ENCODE results near the gene NAP1L4. TPM values are rescaled to one million over a fixed set of nuclear protein-coding genes. Genes with fewer than 3 reads are reported as not detected.

Gene NAP1L4
- total RNA-seq, 1 experiment from 2014 or later: 189 TPM

DNA sequence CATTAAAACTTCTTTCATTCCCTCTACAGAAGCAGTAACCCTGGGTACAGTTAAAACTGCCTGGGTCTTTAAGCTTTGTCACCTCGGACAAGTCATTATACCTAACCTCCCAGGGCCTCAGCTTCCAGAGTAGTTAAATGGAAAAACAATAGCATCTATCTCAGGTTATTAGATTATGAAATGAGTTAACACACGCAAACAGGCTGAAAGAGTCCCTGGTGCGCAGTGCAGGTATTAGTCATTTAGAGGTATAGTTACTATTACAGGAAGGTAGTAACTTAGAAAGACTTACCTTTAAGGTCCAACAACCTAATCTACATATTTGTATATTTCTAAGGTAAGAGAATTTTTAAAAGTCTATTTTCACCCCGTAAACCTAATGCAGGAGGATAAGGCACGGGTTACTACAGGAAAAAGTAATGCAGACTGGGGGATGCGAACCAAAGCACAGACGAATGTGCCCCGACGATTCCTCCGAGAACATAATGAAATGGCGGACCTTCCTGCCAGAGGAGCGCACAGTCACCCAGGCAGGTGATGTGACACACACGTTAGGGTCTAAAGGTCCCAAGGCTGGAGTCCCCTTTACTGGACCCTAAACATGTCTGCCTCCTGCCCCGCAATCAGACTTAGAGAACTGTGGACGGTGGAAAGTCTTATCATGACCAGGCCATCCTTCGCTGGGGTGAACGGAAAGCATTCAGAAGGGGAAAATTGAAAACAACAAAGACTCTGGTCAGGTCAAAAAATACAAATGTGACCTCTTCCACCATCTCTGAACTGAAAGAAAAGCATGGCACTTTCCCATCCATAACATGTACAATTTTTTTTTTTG is 1.3 kb downstream of the NAP1L4 start (continued):
- TF ChIP-seq, protein P1, sequence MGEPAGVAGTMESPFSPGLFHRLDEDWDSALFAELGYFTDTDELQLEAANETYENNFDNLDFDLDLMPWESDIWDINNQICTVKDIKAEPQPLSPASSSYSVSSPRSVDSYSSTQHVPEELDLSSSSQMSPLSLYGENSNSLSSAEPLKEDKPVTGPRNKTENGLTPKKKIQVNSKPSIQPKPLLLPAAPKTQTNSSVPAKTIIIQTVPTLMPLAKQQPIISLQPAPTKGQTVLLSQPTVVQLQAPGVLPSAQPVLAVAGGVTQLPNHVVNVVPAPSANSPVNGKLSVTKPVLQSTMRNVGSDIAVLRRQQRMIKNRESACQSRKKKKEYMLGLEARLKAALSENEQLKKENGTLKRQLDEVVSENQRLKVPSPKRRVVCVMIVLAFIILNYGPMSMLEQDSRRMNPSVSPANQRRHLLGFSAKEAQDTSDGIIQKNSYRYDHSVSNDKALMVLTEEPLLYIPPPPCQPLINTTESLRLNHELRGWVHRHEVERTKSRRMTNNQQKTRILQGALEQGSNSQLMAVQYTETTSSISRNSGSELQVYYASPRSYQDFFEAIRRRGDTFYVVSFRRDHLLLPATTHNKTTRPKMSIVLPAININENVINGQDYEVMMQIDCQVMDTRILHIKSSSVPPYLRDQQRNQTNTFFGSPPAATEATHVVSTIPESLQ (CRISPR knock-in tag; IDR thresholded peaks at IDR 0.05): no peak
- TF ChIP-seq ZSCAN18 (CRISPR knock-in tag; IDR thresholded peaks at IDR 0.05) (no peak), ZNF219 (CRISPR knock-in tag; IDR thresholded peaks at IDR 0.05; ENCODE audit: borderline replicate concordance) (no peak), TP53 (CRISPR knock-in tag; IDR thresholded peaks at IDR 0.05) (no peak), TEAD4 (CRISPR knock-in tag; IDR thresholded peaks at IDR 0.05) (no peak), ELF4 (CRISPR knock-in tag; IDR thresholded peaks at IDR 0.05; ENCODE audit: low read depth) (no peak)

DNA sequence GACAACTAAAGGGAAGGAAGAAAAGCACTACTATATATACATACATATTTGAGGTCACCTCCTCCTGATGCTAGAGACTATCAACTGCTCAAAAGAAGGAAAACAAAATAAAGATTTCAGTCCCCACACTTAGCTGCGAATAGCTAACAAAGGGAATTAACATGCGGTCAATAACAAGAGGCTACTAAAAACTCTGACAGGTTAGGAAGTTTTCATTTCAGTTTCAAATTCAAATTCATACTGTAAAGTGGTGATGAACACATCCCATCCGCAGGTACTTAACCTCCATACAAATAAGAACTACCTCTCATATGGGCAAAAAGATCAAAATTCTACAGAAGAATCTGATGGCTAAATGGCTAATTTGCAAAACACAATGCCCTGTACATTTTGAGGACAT is 2.6 kb downstream of the NAP1L4 start:
- CTCF ChIA-PET: interaction anchor here (0.7 to 1.5 kb wide), 6 partner anchors 14 to 569 kb away, joined by 3 to 5 read pairs (median 3); no protein-coding TSS in a partner anchor
- peak overlapping the region; percentile 87 for H3K27ac Mint-ChIP-seq
- no peak for ATAC-seq

GRCh38 chr11:2989006-2989405 is 3.1 kb downstream of the NAP1L4 start:
- Mint-ChIP-seq H3K4me1 (peaks cover 35% of the 10 kb centered on the region), H3K36me3 (peaks cover 16% of the 10 kb centered on the region), H3K4me3 (peak overlapping the region; percentile 99), H3K27ac (peak overlapping the region; percentile 87), H3K9me3 (no peaks in the 10 kb centered on the region), H3K27me3 (ENCODE audit: low read depth) (no peaks in the 10 kb centered on the region; the same call in 1 of the 2 replicates)
- DNase-seq (ENCODE audit: low spot score) (no peak), ATAC-seq (no peak)
- ChIA-PET CTCF (interaction anchor here (0.5 to 1.1 kb wide), 7 partner anchors 13 to 59 kb away, joined by 3 to 5 read pairs (median 3); no protein-coding TSS in a partner anchor), POLR2A (interaction anchor here (0.8 kb wide), 1 partner anchor 59 kb away, joined by 3 read pairs; no protein-coding TSS in a partner anchor)
- TF ChIP-seq, protein P2, sequence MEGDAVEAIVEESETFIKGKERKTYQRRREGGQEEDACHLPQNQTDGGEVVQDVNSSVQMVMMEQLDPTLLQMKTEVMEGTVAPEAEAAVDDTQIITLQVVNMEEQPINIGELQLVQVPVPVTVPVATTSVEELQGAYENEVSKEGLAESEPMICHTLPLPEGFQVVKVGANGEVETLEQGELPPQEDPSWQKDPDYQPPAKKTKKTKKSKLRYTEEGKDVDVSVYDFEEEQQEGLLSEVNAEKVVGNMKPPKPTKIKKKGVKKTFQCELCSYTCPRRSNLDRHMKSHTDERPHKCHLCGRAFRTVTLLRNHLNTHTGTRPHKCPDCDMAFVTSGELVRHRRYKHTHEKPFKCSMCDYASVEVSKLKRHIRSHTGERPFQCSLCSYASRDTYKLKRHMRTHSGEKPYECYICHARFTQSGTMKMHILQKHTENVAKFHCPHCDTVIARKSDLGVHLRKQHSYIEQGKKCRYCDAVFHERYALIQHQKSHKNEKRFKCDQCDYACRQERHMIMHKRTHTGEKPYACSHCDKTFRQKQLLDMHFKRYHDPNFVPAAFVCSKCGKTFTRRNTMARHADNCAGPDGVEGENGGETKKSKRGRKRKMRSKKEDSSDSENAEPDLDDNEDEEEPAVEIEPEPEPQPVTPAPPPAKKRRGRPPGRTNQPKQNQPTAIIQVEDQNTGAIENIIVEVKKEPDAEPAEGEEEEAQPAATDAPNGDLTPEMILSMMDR (IDR thresholded peaks at IDR 0.05): no peak
- TF ChIP-seq TEAD1 (CRISPR knock-in tag; IDR thresholded peaks at IDR 0.05) (no peak), ZNF396 (CRISPR knock-in tag; IDR thresholded peaks at IDR 0.05; ENCODE audit: borderline replicate concordance) (no peak), IRF2 (CRISPR knock-in tag; IDR thresholded peaks at IDR 0.05; ENCODE audit: borderline replicate concordance, low read depth) (no peak), JAZF1 (CRISPR knock-in tag; IDR thresholded peaks at IDR 0.05) (no peak), RELA (CRISPR knock-in tag; IDR thresholded peaks at IDR 0.05; ENCODE audit: borderline replicate concordance) (no peak), ZNF317 (CRISPR knock-in tag; IDR thresholded peaks at IDR 0.05; ENCODE audit: borderline replicate concordance, low read depth) (no peak), USF1 (CRISPR knock-in tag; IDR thresholded peaks at IDR 0.05) (no peak)
- TF ChIP-seq, protein P3, sequence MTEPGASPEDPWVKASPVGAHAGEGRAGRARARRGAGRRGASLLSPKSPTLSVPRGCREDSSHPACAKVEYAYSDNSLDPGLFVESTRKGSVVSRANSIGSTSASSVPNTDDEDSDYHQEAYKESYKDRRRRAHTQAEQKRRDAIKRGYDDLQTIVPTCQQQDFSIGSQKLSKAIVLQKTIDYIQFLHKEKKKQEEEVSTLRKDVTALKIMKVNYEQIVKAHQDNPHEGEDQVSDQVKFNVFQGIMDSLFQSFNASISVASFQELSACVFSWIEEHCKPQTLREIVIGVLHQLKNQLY (CRISPR knock-in tag; IDR thresholded peaks at IDR 0.05): no peak

More for the DNA sequence above, 2.6 kb downstream of the NAP1L4 start:
- peaks cover 33% of the 10 kb centered on the region for H3K4me1 Mint-ChIP-seq
- H3K9me3 Mint-ChIP-seq: no peaks in the 10 kb centered on the region
- H3K27me3 Mint-ChIP-seq (ENCODE audit: low read depth): no peaks in the 10 kb centered on the region; the same call in 1 of the 2 replicates
- TF ChIP-seq PRDM15 (CRISPR knock-in tag; IDR thresholded peaks at IDR 0.05) (no peak), TEAD4 (CRISPR knock-in tag; IDR thresholded peaks at IDR 0.05) (no peak), TEAD1 (CRISPR knock-in tag; IDR thresholded peaks at IDR 0.05) (no peak), ZNF263 (CRISPR knock-in tag; IDR thresholded peaks at IDR 0.05; ENCODE audit: low read depth) (no peak), NFYB (CRISPR knock-in tag; conservative IDR thresholded peaks at IDR 0.05; ENCODE audit: low read depth) (no peak)
- peak overlapping the region; percentile 99 for H3K4me3 Mint-ChIP-seq
- H3K36me3 Mint-ChIP-seq: peaks cover 14% of the 10 kb centered on the region
- POLR2A ChIA-PET: no interaction called here
- DNase-seq (ENCODE audit: low spot score): no peak

All from WTC11 (cell line).